Measurements from ENCODE around the gene ACOT7.

DNA sequence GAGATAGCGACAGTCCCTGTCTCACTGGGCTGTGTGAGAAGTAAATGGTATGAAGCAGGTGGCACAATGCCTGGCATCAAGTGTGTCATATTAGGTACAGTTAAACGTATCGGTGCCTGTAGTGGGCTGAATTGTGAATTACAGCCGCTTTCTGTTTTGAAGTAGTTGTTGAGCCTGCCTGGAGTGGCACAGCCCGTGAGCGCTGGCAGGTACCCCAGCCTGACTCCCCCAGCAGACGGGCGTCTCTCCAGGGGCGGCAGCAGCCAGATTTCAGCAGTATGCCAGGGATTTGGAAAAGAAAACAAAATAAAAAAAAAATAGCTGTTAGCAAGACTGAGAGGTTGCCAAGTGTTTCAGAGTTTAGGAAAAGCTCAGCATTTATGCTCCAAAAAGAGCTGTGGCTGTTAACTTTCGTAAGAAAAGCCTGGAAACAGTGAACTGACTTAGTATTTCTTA, 106.1 kb downstream of the ACOT7 start:
- TF ChIP-seq, protein P1, sequence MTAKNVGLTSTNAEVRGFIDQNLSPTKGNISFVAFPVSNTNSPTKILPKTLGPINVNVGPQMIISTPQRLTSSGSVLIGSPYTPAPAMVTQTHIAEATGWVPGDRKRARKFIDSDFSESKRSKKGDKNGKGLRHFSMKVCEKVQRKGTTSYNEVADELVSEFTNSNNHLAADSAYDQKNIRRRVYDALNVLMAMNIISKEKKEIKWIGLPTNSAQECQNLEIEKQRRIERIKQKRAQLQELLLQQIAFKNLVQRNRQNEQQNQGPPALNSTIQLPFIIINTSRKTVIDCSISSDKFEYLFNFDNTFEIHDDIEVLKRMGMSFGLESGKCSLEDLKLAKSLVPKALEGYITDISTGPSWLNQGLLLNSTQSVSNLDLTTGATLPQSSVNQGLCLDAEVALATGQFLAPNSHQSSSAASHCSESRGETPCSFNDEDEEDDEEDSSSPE (CRISPR knock-in tag; IDR thresholded peaks at IDR 0.05) = no peak
- TF ChIP-seq FOXA1 (IDR thresholded peaks at IDR 0.05) (no peak), FOXA1 (CRISPR knock-in tag; IDR thresholded peaks at IDR 0.05) (no peak), POLR2AphosphoS5 (IDR thresholded peaks at IDR 0.05; ENCODE audit: low read depth, low read length) (no peak)

Measured in HepG2 (cell line).